HG03196 (cell line): ENCODE measurements around the gene CRB2.

ENCODE experiments used
- ATAC-seq: cut with Tn5 transposase; IDR thresholded peaks from one replicate; pipeline ENCODE4 v1.9.1; 2021; ENCODE audit not compliant: unreplicated experiment

CRB2 gene

GRCh38 chr9:123355761-123356431 is at the start of gene CRB2:
TSS of gene CRB2 (plus strand) at chr9:123356197. CDS start at chr9:123356261, 64 bp downstream.
- no peak for ATAC-seq

- no peak for ATAC-seq
These were observed 46.4 kb upstream of the CRB2 start for GRCh38 chr9:123309611-123310010.

GRCh38 chr9:123310551-123311249 is 45.3 kb upstream of the CRB2 start:
- no peak for ATAC-seq

DNA sequence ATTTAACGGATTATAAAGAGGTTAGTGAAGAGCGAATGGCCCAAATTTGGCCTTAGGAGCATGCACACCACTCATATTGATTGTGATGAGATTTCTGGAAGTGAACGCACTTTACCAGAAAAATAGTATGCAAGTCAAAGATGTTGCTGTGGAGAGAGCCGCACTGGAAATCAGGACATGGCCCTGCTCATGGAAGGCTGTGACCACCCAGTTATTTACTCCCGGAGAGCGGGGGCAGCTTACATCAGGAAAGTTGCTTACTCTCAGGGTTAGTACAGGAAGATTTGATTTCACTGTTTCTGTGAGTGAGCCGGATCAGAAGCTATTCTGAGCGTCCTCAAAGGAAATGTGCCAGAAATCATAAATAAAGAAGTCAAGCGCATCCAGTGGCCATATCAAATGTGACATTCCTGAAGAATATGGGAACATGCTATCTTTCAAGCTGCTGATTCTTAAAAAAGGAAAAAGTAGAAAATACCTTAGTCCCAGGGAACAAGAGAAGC is 44.7 kb upstream of the CRB2 start:
- ATAC-seq, result no peak

GRCh38 chr9:123312306-123312877 is 43.6 kb upstream of the CRB2 start:
- no peak for ATAC-seq

GRCh38 chr9:123314617-123315016 is 41.4 kb upstream of the CRB2 start:
- no peak for ATAC-seq

DNA sequence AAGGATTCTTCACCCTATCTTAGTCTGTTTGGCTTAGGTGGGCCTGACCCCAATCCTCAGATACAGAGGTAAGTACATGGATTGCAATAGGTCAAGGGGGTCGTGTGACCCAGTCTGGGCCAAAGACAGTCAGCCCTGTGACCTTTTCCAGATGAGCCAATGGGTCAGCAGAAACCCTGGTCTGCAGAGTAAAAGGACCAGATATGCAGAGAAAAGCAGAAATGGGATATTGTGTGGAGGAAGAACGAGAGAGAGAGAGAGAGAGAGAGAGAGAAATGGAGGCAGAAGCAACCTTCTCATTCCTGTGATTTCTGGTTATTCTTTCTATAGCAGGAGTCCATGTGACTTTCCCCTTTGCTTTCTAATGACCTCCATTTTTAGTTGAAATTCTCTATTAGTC is 40.4 kb upstream of the CRB2 start:
- ATAC-seq, result no peak

DNA sequence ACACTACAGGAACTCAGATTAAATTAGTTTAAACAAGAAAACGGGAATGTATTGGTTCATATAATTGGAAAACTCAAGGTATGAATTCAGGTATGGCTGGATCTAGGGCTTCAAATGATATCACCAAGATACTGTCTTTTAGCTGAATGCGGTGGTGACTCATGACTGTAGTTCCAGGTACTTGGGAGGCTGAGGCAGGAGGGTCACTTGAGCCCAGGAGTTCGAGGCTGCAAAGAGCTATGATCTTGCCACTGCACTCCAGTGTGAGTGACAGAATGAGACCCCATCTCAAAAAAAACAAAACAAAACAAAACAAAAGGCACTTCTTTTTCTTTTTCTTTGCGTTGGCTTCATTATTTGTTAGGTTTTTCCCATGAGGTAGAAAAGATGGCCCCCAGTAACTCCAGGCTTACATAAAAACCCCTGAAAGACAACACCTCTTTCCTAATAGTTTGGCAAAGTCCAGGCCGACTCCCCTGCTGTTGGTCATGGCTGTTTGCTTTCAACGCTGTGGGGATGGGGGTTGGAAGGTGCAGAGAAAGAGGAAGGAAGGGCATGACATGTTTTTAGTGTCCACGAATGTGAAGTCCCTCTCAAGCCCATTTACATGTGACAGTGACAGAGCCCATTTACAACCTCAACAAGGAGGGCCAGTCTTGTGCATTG is 39.8 kb upstream of the CRB2 start:
- no peak for ATAC-seq

GRCh38 chr9:123318202-123318601 is 37.8 kb upstream of the CRB2 start:
- no peak for ATAC-seq

DNA sequence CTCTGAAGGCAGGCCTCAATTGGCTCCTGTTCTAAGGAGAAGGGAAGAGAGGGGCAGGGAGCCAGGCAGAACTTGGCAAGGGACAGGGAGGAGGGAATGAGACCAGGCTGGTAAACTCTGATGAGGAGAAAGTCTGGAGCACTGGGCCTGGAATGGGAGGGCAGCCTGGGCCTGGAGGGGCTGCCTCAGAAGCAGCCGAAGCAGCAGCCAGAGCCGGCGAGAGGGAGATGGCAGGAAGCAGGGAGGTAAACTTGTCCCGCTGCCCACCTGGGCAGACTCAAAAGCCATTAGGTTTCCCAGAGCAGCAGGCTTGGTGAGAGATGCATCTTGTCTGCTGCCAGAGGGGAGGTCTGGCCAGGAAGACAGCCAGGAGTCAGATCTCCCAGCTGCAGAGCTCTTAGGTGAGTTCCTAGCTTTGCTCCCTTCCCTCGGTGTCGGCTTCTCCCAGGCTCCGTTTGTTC is 37.0 kb upstream of the CRB2 start:
- ATAC-seq, result no peak

GRCh38 chr9:123319541-123320339 is 36.3 kb upstream of the CRB2 start:
- no peak for ATAC-seq

- no peak for ATAC-seq
These were observed 35.2 kb upstream of the CRB2 start for GRCh38 chr9:123320814-123321213.

DNA sequence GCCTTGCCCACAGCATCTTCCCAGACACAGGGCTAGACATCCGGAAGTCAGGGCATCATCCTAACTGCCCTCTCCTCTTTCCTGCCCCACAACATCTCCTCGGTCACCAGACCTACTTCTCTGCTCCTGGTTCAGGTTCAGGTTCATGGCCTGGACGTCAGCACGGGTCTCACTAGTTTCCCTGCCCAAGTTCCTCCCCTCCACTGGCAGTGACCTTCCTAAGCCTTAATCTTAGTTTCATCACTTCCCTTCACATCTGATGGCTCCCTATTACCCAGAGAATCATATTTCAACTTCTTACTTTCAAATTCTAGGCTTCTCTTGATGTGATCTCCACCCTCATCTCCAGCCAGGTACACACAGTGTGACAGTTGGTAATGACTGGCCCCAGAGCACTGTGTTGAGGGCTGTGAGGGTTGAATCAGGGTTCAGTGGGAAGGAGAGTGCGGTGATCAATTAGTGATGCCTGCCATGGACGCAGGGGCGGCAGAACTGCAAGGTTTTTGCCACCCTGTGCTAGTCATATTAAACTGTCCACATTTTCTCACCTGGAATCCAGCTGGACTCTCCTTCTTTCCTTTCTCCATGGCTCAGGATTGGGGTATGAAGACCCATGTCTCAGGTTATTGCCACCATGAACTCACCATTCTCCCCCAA is 34.3 kb upstream of the CRB2 start:
- ATAC-seq, result no peak

DNA sequence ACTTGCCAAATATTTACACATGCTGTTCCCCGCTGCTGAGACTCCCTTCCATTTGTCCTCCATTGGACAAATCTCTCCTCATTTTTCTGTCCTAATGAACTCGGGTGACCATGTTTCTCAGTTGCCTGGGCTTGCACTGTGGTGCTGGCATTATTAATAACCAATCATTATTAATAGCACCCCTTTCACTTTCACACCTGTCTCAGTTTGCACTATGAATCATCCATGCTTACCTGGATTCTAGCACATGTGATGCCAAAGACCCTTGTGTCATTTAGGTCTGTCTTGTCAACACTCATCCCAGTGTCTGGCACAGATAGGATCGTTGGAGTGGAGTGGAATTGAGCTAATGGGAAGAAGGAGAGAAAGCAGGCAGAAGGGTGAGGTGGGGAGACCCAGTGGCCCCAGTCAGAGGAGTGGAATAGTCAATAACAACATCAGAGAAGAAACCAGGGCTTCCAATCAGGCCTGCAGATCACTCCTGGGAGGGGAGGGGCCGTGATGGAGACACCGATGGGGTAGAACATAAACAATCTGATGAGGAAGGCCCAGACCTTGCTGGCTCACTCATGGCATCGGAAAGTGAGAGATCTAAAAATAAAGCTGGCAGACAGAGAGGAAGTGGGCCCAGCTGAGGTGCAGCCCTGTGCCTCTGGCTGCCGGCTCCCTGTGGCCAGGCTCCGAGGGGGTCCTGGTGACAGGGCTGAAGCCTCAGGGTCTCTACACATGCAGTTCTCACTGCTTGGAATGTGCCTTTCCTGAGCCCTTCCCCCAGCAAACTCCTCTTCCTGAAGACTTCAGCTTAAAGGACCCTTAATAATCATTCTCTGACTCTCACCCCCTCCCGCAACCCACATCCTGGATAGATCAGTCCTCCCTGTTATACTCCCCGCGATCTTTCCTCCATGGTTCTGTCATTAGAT is 33.5 kb upstream of the CRB2 start:
- peak; percentile 48 for ATAC-seq

DNA sequence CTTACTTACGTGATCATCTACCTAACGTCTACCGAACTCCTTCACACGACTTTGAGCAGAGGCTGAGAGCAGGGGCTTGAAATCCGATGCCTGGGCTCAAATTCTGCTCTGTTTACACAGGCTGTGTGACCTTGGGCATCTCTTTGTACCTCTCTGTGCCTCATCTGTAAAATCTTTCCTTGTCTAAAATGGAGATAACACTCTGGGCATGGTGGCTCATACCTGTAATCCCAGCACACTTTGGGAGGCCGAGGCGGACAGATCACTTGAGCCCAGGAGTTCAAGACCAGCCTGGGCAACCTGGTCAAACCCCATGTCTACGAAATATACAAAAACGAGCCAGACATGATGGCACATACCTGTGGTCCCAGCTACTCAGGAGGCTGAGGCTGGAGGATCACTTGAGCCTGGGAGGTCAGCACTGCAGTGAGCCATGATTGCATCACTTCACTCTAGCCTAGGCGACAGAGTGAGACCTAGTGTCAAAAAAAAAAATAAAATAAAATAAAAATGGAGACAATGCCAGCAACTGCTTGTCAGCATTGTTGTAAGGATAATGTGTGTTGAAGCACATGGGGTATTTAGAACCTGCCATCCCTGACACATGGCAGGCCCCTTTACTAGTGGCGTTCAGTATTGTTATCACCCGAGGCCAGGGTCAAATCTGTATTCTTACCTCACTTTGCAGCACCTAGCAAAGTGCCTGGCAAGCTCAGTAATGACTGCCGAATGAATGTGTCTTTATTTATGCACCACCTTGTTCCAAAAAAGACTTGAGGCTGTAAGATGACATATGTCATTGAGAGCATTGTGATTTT is 32.6 kb upstream of the CRB2 start:
- ATAC-seq, result no peak

GRCh38 chr9:123324767-123325183 is 31.2 kb upstream of the CRB2 start:
- ATAC-seq, result no peak

GRCh38 chr9:123326187-123326586 is 29.8 kb upstream of the CRB2 start:
- no peak for ATAC-seq

DNA sequence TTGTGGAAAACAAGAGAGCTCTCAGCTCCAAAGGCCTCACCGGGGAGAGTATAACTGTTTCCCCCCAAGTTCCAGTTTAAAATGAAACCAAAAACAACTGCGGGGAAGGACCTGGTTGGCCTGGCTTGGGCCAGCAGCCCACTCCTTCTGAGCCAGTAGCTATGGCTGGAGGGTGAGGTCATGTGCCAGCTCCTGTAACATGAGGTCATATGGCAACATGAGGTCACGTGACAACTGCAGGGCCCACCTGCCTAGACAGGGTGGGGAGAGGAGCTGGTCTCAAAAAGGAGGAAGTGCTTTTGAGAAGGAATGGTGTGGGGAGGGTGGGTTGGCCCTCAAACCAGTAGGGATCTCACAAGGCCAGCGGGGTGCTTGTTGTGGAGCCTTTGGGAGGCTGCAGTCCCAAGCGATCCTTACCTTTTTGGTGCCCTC is 29.3 kb upstream of the CRB2 start:
- ATAC-seq, result peak; percentile 38
